OCI-LY7 (cell line): ENCODE measurements around the gene PLEKHA5.

Experiments
- EZH2phosphoT487 ChIP-seq: fragments of 200-600 bp; sonication (generic); IDR thresholded peaks from 2 replicates; pipeline ENCODE4 v1.6.1; 2018; ENCODE audit warnings: low read depth, borderline replicate concordance, mild to moderate bottlenecking, mixed run types, antibody characterized with exemption, low read length, moderate library complexity, mixed read lengths
- TF ChIP-seq, protein P1 (sequence below): fragments of 200-600 bp; sonication (generic); conservative IDR thresholded peaks from 2 replicates; pipeline ENCODE4 v1.5.1; 2014; ENCODE audit warnings: mild to moderate bottlenecking, antibody characterized with exemption, low read length, moderate library complexity, mixed read lengths

- TF ChIP-seq, protein P1, sequence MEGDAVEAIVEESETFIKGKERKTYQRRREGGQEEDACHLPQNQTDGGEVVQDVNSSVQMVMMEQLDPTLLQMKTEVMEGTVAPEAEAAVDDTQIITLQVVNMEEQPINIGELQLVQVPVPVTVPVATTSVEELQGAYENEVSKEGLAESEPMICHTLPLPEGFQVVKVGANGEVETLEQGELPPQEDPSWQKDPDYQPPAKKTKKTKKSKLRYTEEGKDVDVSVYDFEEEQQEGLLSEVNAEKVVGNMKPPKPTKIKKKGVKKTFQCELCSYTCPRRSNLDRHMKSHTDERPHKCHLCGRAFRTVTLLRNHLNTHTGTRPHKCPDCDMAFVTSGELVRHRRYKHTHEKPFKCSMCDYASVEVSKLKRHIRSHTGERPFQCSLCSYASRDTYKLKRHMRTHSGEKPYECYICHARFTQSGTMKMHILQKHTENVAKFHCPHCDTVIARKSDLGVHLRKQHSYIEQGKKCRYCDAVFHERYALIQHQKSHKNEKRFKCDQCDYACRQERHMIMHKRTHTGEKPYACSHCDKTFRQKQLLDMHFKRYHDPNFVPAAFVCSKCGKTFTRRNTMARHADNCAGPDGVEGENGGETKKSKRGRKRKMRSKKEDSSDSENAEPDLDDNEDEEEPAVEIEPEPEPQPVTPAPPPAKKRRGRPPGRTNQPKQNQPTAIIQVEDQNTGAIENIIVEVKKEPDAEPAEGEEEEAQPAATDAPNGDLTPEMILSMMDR = no peak
- no peak for TF ChIP-seq EZH2phosphoT487
These were observed 101.4 kb downstream of the PLEKHA5 start for GRCh38 chr12:19230896-19231295.
